GM23248 (cell line): ENCODE measurements around the gene PHB1. TPM values are rescaled to one million over a fixed set of nuclear protein-coding genes. Genes with fewer than 3 reads are reported as not detected.
"Not testable (repeated sequence)": the region's sequence is repeated elsewhere in the genome, so short reads cannot be mapped to it uniquely, and the experiment has no call there.

Source experiments
- DNase-seq: peaks from one replicate; pipeline ENCODE4 v3.0.0-alpha.2; 2015
- H2AFZ ChIP-seq: fragments of 200-600 bp; sonication (generic); 2 replicates; pipeline ENCODE4 v1.6.1; 2016; ENCODE audit warnings: antibody characterized with exemption
- H3F3A ChIP-seq: fragments of 200-600 bp; sonication (generic); 2 replicates; pipeline ENCODE4 v1.6.1; 2016; ENCODE audit warnings: mild to moderate bottlenecking, antibody characterized with exemption, mixed run types; ENCODE audit not compliant: insufficient read depth
- H3K27ac ChIP-seq: fragments of 200-600 bp; sonication (generic); 2 replicates; pipeline ENCODE4 v1.5.1; 2016; ENCODE audit warnings: mild to moderate bottlenecking
- H3K27me3 ChIP-seq: fragments of 200-600 bp; sonication (generic); replicated peaks from 2 replicates; pipeline ENCODE4 v1.6.1; 2016; ENCODE audit warnings: mild to moderate bottlenecking; ENCODE audit not compliant: insufficient read depth
- H3K36me3 ChIP-seq: fragments of 200-600 bp; sonication (generic); 2 replicates; pipeline ENCODE4 v1.6.1; 2016; ENCODE audit warnings: low read depth, mild to moderate bottlenecking
- H3K4me1 ChIP-seq: fragments of 200-600 bp; sonication (generic); 2 replicates; pipeline ENCODE4 v1.6.1; 2016; ENCODE audit warnings: mild to moderate bottlenecking; ENCODE audit not compliant: insufficient read depth
- H3K4me2 ChIP-seq: fragments of 200-600 bp; sonication (generic); one replicate; pipeline ENCODE4 v1.6.1; 2016; ENCODE audit warnings: mild to moderate bottlenecking; ENCODE audit not compliant: unreplicated experiment
- H3K4me3 ChIP-seq: fragments of 200-600 bp; sonication (generic); 2 replicates; pipeline ENCODE4 v1.5.1; 2016; ENCODE audit warnings: mild to moderate bottlenecking
- H3K79me2 ChIP-seq: fragments of 200-600 bp; sonication (generic); 2 replicates; pipeline ENCODE4 v1.6.1; 2016; ENCODE audit warnings: mild to moderate bottlenecking; ENCODE audit not compliant: insufficient read depth
- H3K9ac ChIP-seq: fragments of 200-600 bp; sonication (generic); 2 replicates; pipeline ENCODE4 v1.6.1; 2016; ENCODE audit warnings: mild to moderate bottlenecking
- H3K9me2 ChIP-seq: fragments of 200-600 bp; sonication (generic); 2 replicates; pipeline ENCODE4 v1.6.1; 2016; ENCODE audit warnings: mixed run types, mild to moderate bottlenecking, moderate library complexity; ENCODE audit not compliant: insufficient read depth
- H3K9me3 ChIP-seq: fragments of 200-600 bp; sonication (generic); one replicate; pipeline ENCODE4 v1.6.1; 2017; ENCODE audit warnings: low read depth
- H4K20me1 ChIP-seq: fragments of 200-600 bp; sonication (generic); 2 replicates; pipeline ENCODE4 v1.6.0; 2016; ENCODE audit not compliant: insufficient read depth
- EZH2 ChIP-seq: fragments of 200-600 bp; sonication (generic); IDR thresholded peaks from 2 replicates; pipeline ENCODE4 v1.6.1; 2018; ENCODE audit warnings: antibody characterized with exemption, mild to moderate bottlenecking; ENCODE audit not compliant: insufficient read depth, poor library complexity, severe bottlenecking
- EZH2phosphoT487 ChIP-seq: fragments of 200-600 bp; sonication (generic); IDR thresholded peaks from 2 replicates; pipeline ENCODE4 v1.6.1; 2018; ENCODE audit warnings: antibody characterized with exemption, moderate library complexity, mild to moderate bottlenecking, low read depth; ENCODE audit not compliant: insufficient read depth
- WGBS, 2 experiments: methylation state at CpG; one replicate each; pipeline ENCODE4 v1.1.6; 2015 to 2017; ENCODE audit warnings: low lambda C conversion rate in 2 of 2, low coverage in 1 of 2; ENCODE audit errors: missing lambda C conversion rate in 2 of 2; 5-methylcytosine and 5-hydroxymethylcytosine counted together
- in situ Hi-C: fragments of 300-500 bp; cut with MboI; formaldehyde crosslinking; loops from 2 replicates; pipeline ENCODE4 v1.15.0; 2020
- polyA plus RNA-seq: library from polyadenylated mRNA; unstranded; fragments of >200 nt; fragmentation: Nextera tagmentation; extraction: Ambion mirVana; gene quantifications from 2 replicates; pipeline ENCODE4 v1.2.1, GENCODE V29; 2016
- total RNA-seq: library from RNA; depleted of rRNA; stranded (reverse); fragments of >200 nt; shearing (Covaris generic); gene quantifications from 2 replicates; pipeline ENCODE4 v1.2.3, GENCODE V29; 2014

Gene PHB1
- total and polyA plus RNA-seq, 2 experiments from 2014 or later: 107 to 177 TPM

GRCh38 chr17:49399995-49400394 lies 14.7 kb downstream of the PHB1 start:
- no peaks in the 10 kb centered on the region for H3F3A ChIP-seq
- H3K9me3 ChIP-seq: no peaks in the 10 kb centered on the region
- H3K27me3 ChIP-seq: no peaks in the 10 kb centered on the region
- no peak overlapping the region for H3K4me2 ChIP-seq
- H3K79me2 ChIP-seq: no peaks in the 10 kb centered on the region
- H3K27ac ChIP-seq: no peak overlapping the region
- H4K20me1 ChIP-seq: no peaks in the 10 kb centered on the region
- H2AFZ ChIP-seq: no peak overlapping the region
- no peaks in the 10 kb centered on the region for H3K4me1 ChIP-seq
- H3K4me3 ChIP-seq: no peak overlapping the region
- TF ChIP-seq EZH2phosphoT487 (no peak), EZH2 (no peak)
- no peak overlapping the region for H3K9ac ChIP-seq
- H3K36me3 ChIP-seq: peaks cover 5% of the 10 kb centered on the region; the same call in 1 of the 2 replicates
- DNase-seq: no peak
- WGBS, 2 experiments: 80 to 81% methylated on average over 3 of the region's 3 CpGs
- H3K9me2 ChIP-seq: no peaks in the 10 kb centered on the region
- in situ Hi-C loops: loop anchor here (5.0 kb wide), 1 partner anchor 83 kb away; no protein-coding TSS in a partner anchor

- no peak overlapping the region for H3K9ac ChIP-seq
- no peaks in the 10 kb centered on the region for H3K36me3 ChIP-seq
- no peaks in the 10 kb centered on the region for H3K27me3 ChIP-seq
- TF ChIP-seq EZH2 (no peak), EZH2phosphoT487 (no peak)
- peak; percentile 29 for DNase-seq
- in situ Hi-C loops: loop anchor here (5.0 kb wide), 1 partner anchor 80 kb away; no protein-coding TSS in a partner anchor
- no peaks in the 10 kb centered on the region for H4K20me1 ChIP-seq
- no peaks in the 10 kb centered on the region for H3K4me1 ChIP-seq
- H3F3A ChIP-seq: no peaks in the 10 kb centered on the region
- 9% methylated on average over 4 of the region's 4 CpGs for WGBS, 2 experiments
- no peaks in the 10 kb centered on the region for H3K9me3 ChIP-seq
- H3K9me2 ChIP-seq: no peaks in the 10 kb centered on the region
- no peak overlapping the region for H3K4me2 ChIP-seq
- no peak overlapping the region for H3K27ac ChIP-seq
- H3K4me3 ChIP-seq: no peak overlapping the region
- H3K79me2 ChIP-seq: no peaks in the 10 kb centered on the region
- peak overlapping the region; percentile 8; the same call in 1 of the 2 replicates for H2AFZ ChIP-seq
These were observed 17.1 kb downstream of the PHB1 start for GRCh38 chr17:49397586-49397985.

GRCh38 chr17:49393491-49394255 lies 21.0 kb downstream of the PHB1 start:
- Histone ChIP-seq H3K27me3 (no peaks in the 10 kb centered on the region), H3F3A (no peaks in the 10 kb centered on the region), H3K36me3 (no peaks in the 10 kb centered on the region), H3K9ac (no peak overlapping the region), H2AFZ (no peak overlapping the region), H3K4me3 (no peak overlapping the region), H3K4me1 (0 out of 2 replicates have a peak, but pooled peaks cover 3% of the 10 kb centered on the region), H3K9me3 (no peaks in the 10 kb centered on the region), H3K27ac (no peak overlapping the region), H3K79me2 (no peaks in the 10 kb centered on the region), H3K9me2 (no peaks in the 10 kb centered on the region), H4K20me1 (no peaks in the 10 kb centered on the region), H3K4me2 (no peak overlapping the region)
- in situ Hi-C loops: no loop called here
- 71 to 75% methylated on average over 8 of the region's 8 CpGs for WGBS, 2 experiments
- DNase-seq: no peak
- TF ChIP-seq EZH2: no peak
- no peak for TF ChIP-seq EZH2phosphoT487

- H3F3A ChIP-seq: no peaks in the 10 kb centered on the region
- H3K4me1 ChIP-seq: 0 out of 2 replicates have a peak, but pooled peaks cover 3% of the 10 kb centered on the region
- no peaks in the 10 kb centered on the region for H3K9me2 ChIP-seq
- no peak overlapping the region for H3K4me2 ChIP-seq
- WGBS, 2 experiments: 63 to 67% methylated on average over 9 of the region's 9 CpGs
- no peak for TF ChIP-seq EZH2phosphoT487
- no peak for TF ChIP-seq EZH2
- no peaks in the 10 kb centered on the region for H3K27me3 ChIP-seq
- no peaks in the 10 kb centered on the region for H3K9me3 ChIP-seq
- H3K79me2 ChIP-seq: no peaks in the 10 kb centered on the region
- H3K4me3 ChIP-seq: no peak overlapping the region
- no peak for DNase-seq
- in situ Hi-C loops: no loop called here
- no peak overlapping the region for H3K9ac ChIP-seq
- no peak overlapping the region for H3K27ac ChIP-seq
- H3K36me3 ChIP-seq: no peaks in the 10 kb centered on the region
- H4K20me1 ChIP-seq: no peaks in the 10 kb centered on the region
- peak overlapping the region; percentile 48; the same call in 1 of the 2 replicates for H2AFZ ChIP-seq
These were observed 23.9 kb downstream of the PHB1 start for GRCh38 chr17:49390548-49391324.

GRCh38 chr17:49389514-49390347 lies 25.0 kb downstream of the PHB1 start:
- H3K4me1 ChIP-seq, H3K9me2 ChIP-seq, H3K4me2 ChIP-seq, H3K27ac ChIP-seq, H3K9me3 ChIP-seq, H3K36me3 ChIP-seq, H3K79me2 ChIP-seq, in situ Hi-C loops, H3K4me3 ChIP-seq, H3K9ac ChIP-seq, H3K27me3 ChIP-seq, H3F3A ChIP-seq, H4K20me1 ChIP-seq: not testable (repeated sequence)
- H2AFZ ChIP-seq: peak overlapping the region; percentile 40; the same call in 1 of the 2 replicates
- DNase-seq: peak; percentile 63
- WGBS, 2 experiments: 74 to 82% methylated on average over 11 to 12 of the region's 12 CpGs
